GM21367 (cell line): ENCODE measurements around the gene HAND2.

Experiments
- ATAC-seq: cut with Tn5 transposase; IDR thresholded peaks from one replicate; pipeline ENCODE4 v1.9.1; 2021; ENCODE audit not compliant: unreplicated experiment

The HAND2 gene

DNA sequence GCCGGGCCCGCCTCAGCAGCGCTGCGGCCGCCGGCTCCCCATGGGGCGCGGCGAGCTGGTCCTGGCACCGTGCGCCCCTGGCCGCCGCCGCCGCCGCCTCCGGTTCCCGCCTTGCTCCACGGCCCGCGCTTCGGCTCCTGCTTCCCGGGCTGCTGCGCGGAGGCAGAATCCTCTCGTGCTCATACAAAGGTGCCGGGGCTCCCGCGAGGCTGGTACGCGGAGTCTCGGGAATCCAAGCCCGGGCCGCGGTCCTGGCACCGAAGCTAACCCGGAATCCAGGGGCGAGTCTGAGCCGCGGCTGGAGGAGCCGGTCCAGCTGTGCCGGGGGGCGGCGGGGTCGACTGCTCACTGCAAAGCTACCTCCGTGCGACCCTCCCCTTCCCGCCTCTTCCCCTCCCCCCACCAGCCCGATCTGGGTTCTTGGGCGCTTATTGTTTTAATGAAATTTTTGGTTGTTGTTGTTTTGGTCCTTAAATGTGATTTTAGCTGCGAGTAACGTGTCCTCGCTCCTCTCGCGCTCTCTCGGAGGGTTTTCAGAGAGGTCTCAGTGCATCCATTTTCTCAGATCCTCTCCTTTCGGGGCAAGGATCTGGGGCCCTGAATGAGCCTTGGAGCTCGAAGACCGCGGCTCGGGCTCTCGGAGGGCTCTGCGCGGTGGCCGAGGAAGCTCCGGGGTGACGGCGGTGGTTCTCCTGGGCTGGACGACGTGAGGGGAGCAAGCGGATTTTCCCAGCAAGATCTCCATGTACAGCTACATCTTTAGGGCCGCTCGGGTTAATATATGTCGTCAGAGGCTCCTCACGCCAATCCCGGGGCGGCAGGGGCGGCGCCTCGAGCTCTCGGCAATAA, at the start of gene HAND2:
TSS of gene HAND2 (minus strand) at position 753 of the 849 bp plus-strand sequence. CDS start 940 bp downstream, outside the sequence.
- ATAC-seq = no peak

DNA sequence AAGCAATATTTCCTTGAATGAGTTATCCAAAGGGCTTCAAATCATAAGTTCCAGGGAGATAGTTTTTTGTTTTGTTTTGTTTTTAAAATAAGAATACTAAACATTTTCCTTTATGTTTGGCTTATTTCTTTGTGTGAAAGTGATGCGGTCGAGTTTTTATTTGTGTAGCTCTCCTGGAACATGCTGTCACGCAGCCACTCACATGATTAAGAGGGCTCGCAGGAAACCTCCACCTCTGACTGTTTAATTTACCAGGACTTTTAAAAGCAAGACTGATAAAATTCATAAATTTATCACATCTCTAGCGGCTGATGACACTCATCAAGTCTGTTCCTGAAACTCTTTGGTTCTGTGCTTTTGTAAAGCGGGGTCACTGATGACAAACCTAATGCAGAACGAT, 48.9 kb upstream of the HAND2 start:
- ATAC-seq = no peak

GRCh38 chr4:173577963-173578362, 47.9 kb upstream of the HAND2 start:
- ATAC-seq = no peak

DNA sequence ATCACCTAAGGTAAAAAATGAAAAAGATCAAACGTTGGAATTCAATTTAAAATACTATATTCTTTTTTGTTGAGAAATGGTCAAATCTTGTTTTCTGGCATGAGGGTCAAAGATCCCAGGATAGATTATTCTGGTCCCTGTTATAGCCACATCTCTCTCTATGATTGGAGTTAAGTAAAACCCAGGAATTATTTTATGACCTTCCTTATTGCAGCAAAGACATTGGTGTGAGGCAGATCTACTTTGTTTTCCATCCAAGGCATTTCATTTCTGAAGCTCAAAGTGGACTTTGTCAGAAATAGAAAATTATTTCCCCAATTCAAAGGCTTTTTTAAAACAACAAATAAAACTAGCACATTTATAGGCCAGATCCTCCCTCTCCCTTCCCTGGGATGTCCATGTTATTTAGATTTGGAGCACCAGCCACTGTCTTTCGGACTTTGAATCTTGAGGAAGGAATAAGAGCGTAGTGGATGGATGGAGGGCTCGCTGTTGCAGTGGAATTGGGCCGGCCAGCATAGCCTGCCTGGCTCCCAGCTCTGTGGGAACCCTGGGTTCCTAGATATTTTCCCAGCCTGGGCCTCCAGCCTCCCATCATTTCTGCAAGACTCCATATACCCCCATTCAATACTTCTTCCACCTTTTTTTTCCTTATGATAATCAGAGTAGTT, 45.6 kb upstream of the HAND2 start:
- no peak for ATAC-seq

DNA sequence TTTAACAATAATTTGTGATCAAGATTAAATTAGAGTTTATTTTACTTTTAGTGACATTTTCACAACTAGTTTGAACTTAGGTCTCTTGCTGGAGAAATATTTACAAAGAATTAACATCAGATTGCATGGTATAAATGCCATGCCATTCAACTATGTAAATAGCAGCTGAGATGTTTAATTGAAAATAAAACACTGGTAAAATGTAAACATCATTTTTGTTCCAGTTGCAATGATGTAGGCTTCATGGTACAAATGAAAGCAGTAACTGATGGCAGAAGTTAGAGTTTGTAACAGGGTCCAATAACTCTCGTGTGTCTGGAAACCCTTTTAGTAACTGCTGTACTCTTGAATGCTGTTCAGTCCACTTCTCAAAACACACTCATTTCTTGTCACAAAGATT, 43.7 kb upstream of the HAND2 start:
- ATAC-seq = no peak

DNA sequence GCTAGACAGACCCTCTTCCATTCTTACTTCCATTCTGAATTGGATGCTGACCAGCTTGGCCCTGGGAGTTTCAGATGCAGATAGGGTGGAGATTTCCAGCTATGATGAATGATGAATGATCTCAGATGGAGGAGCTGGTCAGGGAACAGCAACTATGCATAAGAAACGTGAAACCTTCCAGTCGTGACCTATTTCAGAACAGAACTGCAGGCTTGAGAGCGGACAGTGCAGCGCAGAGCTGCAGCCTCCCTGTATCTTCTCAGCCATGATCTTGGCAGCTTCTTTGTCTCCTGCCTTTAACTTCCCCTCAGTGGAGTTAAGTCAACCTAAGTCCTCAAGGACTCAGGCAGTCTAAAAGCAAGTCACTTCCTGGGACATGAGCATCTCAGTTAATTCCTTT, 43.3 kb upstream of the HAND2 start:
- no peak for ATAC-seq

GRCh38 chr4:173572493-173573129, 42.6 kb upstream of the HAND2 start:
- no peak for ATAC-seq

DNA sequence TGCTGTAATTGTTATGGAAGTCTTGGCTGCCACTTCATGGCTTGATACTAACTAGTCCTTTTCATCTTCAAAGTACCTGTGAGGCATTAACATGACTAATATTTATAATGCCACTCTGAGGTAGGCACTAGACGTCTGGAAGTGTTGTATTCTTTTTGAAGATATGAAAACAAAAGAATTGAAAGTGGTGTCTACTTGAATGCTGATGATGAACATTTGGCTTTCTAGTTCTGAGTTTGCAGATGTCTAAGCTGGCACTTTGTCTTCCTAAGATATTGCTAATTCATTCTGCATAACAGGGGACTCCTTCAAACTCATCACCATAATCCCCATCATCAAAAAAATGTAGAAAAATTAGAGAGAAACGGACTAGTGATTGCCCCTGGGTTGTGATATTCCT, 41.6 kb upstream of the HAND2 start:
- ATAC-seq = no peak

DNA sequence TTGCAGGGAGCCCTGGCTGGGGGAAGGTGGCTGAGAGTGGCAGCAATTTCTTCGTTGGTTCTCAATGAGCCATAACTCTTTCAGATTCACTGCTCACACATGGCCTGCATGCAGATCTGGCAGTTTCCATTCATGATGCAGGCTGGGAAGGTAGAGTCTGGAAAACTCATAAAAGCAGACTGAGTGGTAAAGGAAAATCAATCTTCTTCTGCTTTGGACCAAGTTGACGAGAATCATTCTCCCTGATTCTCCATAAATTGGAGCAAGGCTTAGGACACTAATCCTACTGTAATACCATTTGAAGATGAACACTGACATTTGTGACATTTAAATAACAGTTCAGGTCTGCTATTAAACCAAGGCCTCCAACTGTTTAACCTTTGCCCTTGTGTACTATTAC, 35.3 kb upstream of the HAND2 start:
- no peak for ATAC-seq

DNA sequence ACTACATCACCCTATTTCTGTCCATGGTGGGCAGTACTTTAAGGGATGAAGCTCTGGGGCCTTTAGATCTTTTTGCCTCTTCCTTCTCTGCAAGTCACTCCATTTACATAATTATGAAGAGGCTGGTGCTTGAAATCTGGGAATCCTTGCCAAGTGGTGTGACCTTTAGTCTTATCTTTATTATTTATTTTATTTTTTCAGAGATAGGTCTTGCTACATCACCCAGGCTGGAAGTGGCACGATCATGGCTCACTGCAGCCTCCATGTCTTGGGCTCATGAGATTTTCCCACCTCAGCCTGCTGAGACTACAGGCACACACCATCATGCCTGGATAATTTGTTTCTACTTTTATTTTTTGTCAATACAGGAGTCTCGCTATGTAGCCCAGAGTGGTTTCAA, 34.4 kb upstream of the HAND2 start:
- no peak for ATAC-seq

DNA sequence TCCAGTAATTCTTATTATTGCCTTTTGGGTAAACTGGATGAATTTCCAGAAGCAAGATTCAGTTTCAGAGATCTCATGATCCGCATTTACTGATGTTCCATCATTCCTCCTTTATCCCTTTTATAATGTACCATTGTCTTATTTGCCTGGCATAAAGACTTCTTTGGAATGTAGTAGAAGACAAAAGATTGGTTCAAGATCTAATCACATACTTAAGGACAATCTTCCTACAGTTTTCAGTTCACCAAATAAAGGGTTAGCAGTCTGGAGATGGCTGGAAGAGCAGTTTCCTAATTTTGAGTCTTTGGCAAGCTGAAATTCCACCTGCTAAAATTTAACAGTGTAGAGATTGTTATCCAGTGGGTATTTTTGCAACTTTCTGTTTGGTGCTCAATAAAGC, 30.9 kb upstream of the HAND2 start:
- no peak for ATAC-seq

- ATAC-seq = no peak
These were observed 26.5 kb upstream of the HAND2 start for GRCh38 chr4:173556398-173557131.

DNA sequence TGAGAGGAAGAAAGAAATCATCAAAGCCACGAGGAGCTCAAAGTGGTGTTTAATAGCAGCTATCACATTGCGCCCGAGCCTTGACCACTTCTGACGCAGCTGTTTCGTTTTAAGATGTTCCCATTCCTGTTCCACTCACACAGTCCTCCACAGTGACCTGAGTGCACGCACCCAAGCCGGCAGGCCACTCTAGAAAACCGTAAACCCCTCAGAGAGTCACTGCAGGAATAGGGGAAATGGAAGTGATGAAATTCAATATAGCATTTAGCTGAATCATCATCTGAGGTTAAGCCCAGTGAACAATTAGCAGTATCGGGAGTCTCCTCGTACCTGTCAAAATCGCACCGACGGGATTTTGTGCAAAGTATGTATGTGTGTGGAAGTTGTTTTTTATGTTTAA, 17.9 kb upstream of the HAND2 start:
- ATAC-seq = no peak

- no peak for ATAC-seq
These were observed 16.7 kb upstream of the HAND2 start for GRCh38 chr4:173546776-173547175.

- no peak for ATAC-seq
These were observed 15.4 kb upstream of the HAND2 start for GRCh38 chr4:173545440-173545839.

DNA sequence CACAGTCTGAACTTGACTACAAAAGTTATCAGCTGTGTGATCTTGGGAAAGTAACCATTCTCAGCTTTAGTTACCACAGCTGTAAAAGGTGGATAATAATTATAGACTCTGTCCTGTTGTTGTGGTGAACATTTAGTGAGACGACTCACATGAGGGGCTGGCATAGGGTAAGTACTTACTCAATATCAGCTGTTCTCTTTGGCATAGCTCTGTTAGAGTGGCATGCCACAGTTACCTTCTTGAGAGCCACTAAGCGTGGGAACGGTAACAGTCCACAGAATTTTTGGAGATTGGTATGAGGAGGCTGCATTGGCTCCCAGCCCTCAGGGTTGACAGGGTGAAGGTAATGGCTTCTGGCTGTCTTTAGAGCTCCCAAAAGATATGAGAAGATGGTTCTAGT, 13.2 kb upstream of the HAND2 start:
- no peak for ATAC-seq

DNA sequence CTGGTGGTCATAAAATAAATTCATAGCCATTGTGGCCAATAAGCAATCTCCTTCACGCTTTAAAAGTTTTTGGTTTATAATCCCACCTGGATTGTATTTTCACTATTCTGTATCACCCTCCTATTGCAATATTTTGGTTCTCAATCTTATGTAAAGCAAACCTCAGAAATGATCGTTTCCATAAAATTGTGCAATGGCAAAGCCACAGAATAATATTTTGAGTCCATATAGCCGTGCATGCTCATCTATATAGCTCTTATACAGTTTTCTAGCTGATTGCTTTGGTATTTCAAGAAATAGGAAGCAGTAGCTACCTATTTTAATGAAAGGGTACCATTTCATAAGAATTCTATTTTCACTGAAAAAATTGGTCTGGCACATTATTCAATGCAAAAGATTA, 10.0 kb upstream of the HAND2 start:
- ATAC-seq = no peak

DNA sequence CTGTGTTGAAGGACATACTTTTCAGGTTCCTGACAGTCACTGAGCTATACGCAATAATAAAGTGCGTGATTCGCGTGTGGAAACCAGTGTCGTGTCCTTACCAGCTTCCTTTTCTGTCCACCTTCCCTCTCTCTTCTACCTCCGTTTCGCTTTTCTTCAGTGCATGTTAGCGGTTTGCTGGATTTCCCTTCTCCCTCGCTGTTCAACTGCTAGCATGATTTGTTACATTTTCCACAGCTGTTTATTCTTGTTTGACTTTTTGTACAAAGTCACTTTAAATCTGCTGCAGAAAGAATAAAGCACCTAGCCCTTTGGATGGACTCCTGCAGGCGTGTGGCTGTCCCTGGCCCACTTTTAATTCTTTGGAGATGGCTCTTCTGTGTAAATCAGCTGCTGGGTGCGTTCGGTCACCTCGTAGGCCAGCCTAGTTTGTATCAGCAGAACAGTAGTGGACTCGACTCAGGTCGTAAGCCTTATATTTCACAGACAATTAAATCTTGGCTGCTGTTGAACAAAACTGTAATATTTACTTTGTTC, 8.9 kb upstream of the HAND2 start:
- no peak for ATAC-seq

- ATAC-seq = no peak
These were observed 8.3 kb upstream of the HAND2 start for GRCh38 chr4:173538148-173538908.

GRCh38 chr4:173537613-173538147, 7.7 kb upstream of the HAND2 start:
- ATAC-seq = no peak
